ENCODE measurements around the gene TOGARAM1.

TOGARAM1 gene

DNA sequence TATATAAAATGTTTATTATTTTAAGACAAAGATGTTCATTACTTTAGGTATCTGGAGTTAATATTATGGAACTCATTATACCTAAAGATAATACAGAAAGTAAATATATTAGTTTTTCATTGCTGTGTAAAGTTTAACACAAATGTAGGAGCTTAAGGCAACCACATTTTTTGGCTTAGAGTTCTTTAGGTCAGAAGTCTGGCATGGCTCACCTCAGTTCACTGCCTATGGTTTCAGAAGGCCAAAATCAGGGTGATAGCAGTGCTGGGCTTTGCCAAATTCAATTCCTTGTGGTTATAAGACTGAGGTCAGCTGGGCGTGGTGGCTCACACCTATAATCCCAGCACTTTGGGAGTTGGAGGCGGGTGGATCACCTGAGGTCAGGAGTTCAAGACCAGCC lies 86.4 kb downstream of the TOGARAM1 start:
- DNase-seq (ENCODE audit: low read depth) = no peak
- TF ChIP-seq, protein P1, sequence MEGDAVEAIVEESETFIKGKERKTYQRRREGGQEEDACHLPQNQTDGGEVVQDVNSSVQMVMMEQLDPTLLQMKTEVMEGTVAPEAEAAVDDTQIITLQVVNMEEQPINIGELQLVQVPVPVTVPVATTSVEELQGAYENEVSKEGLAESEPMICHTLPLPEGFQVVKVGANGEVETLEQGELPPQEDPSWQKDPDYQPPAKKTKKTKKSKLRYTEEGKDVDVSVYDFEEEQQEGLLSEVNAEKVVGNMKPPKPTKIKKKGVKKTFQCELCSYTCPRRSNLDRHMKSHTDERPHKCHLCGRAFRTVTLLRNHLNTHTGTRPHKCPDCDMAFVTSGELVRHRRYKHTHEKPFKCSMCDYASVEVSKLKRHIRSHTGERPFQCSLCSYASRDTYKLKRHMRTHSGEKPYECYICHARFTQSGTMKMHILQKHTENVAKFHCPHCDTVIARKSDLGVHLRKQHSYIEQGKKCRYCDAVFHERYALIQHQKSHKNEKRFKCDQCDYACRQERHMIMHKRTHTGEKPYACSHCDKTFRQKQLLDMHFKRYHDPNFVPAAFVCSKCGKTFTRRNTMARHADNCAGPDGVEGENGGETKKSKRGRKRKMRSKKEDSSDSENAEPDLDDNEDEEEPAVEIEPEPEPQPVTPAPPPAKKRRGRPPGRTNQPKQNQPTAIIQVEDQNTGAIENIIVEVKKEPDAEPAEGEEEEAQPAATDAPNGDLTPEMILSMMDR (IDR thresholded peaks at IDR 0.05; ENCODE audit: low read length, missing control alignments) = no peak
- no peak overlapping the region for H3K4me3 ChIP-seq (replicated peaks; ENCODE audit: low read depth, low read length)

DNA sequence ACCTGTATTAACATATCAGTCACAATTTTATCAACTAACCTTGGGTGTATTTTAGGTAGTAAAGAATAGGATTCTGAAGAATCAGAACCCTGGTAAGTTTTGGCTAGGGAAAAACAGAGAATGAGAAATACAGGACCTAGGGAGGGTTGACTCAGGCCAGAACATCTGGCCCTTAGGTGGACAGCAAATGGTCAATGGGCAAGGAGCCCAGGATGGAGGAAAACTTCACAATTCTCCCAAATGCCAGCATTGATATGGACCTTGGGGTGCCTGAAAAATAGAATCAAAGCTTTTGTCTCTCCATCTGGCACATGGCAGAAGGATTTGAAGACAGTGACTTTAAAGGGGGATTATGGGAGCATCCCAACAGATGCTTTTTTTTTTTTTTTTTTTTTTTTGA lies 89.2 kb downstream of the TOGARAM1 start:
- H3K4me3 ChIP-seq (replicated peaks; ENCODE audit: low read depth, low read length) = no peak overlapping the region
- TF ChIP-seq, protein P1 (IDR thresholded peaks at IDR 0.05; ENCODE audit: low read length, missing control alignments) = no peak
- DNase-seq (ENCODE audit: low read depth) = no peak

DNA sequence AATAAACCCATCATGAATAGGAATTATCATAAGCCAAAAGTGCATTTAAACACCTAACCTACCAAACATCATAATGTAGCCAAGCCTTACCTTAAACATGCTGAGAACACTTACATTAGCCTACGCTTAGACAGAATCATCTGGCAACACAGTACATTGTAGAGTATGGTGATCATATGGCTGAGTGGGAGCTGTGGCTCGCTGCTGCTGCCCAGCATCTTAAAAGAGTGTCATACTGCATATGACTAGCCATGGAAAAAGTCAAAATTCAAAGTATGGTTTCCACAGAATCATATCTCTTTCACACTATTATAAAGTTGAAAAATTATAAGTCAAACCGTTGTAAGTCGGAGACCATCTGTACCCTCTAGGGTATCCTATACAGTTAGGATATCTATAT lies 89.9 kb downstream of the TOGARAM1 start:
- TF ChIP-seq, protein P1 (IDR thresholded peaks at IDR 0.05; ENCODE audit: low read length, missing control alignments) = no peak
- H3K4me3 ChIP-seq (replicated peaks; ENCODE audit: low read depth, low read length) = no peak overlapping the region
- DNase-seq (ENCODE audit: low read depth) = no peak

DNA sequence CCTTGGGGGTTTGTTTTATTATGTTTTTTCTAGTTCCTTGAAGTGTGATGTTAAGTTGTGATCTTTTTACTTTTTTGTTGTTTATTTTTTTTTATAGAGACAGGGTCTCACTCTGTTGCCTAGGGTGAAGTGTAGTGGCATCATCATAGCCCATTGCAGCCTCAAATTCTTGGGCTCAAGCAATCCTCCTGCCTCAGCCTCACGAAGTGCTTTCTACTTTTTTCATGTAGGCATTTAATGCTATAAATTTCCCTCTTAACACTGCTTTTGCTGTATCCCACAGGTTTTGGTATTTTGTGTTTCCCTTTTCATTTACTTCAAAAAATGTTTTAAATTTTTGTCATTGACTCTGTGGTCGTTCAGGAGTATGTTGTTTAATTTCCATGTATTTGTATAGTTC lies 95.4 kb downstream of the TOGARAM1 start:
- DNase-seq (ENCODE audit: low read depth) = no peak
- no peak overlapping the region for H3K4me3 ChIP-seq (replicated peaks; ENCODE audit: low read depth, low read length)

DNA sequence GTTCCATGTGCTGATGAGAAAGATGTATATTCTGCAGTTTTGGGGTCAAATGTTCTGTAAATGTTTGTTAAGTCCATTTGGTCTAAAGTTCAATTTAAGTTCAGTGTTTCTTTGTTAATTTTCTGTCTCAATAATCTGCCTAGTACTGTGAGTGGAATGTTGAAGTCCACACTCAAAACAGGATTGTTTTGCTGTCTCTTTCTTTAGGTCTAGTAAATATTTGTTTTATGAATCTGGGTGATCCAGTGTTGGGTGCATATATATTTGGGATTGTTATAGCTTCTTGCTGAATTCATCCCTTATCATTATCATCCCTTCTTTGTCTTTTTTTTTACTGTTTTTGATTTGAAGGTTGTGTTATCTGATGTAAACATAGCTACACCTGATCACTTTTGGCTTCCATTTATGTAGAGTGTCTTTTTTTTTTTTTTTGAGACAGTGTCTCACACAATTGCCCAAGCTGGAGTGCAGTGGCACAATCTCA lies 95.9 kb downstream of the TOGARAM1 start:
- TF ChIP-seq, protein P1 (IDR thresholded peaks at IDR 0.05; ENCODE audit: low read length, missing control alignments) = no peak
- no peak for DNase-seq (ENCODE audit: low read depth)
- H3K4me3 ChIP-seq (replicated peaks; ENCODE audit: low read depth, low read length) = no peak overlapping the region

More for the DNA sequence above, 95.4 kb downstream of the TOGARAM1 start:
- TF ChIP-seq, protein P1 (IDR thresholded peaks at IDR 0.05; ENCODE audit: low read length, missing control alignments) = no peak

DNA sequence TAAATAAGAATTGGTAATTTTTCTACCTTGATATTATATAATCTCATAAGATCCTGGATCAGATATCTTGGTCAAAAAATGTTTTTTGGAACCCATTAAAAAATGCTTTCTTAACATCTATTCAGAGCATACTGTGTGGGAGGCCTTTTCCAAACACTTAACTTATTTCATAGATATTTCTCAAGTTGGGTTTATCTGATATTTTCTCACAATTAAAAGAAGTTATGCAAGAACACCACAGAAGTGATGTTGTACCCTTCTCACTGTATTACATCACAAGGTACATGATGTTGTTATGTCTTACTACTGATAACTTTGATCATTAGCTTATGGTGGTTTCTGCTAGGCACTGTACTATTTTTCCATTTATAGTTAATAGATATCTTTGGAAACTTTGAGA lies 98.6 kb downstream of the TOGARAM1 start:
- no peak overlapping the region for H3K4me3 ChIP-seq (replicated peaks; ENCODE audit: low read depth, low read length)
- DNase-seq (ENCODE audit: low read depth) = peak; percentile 16
- TF ChIP-seq, protein P1 (IDR thresholded peaks at IDR 0.05; ENCODE audit: low read length, missing control alignments) = no peak

DNA sequence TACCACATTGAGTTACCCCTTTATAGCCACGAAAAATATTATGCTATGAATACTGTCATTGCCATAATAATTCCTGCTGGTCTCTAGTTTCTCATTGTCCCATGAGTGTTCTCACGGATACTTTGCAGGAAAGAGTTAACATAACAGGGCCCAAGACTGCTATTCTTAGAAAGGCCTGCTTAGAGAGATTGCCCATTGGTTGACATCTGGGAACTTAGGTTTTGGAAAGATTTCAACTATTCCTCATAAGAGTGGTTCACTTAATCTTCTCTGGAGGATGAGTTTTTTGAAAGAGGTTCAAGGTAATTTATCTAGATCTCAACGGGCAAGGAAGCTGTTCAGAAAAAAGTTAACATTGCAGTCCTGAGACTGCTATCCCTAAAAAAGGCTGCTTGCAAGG lies 103.5 kb downstream of the TOGARAM1 start:
- no peak overlapping the region for H3K4me3 ChIP-seq (replicated peaks; ENCODE audit: low read depth, low read length)
- TF ChIP-seq, protein P1 (IDR thresholded peaks at IDR 0.05; ENCODE audit: low read length, missing control alignments) = no peak
- DNase-seq (ENCODE audit: low read depth) = no peak

All from fibroblast of pulmonary artery (primary cell).